GM12878 (cell line): ENCODE data around the gene VPS39. TPM values are rescaled to one million over a fixed set of nuclear protein-coding genes. Genes with fewer than 3 reads are reported as not detected.

Experiments
- ATAC-seq: fragments of 200-7000 bp; cut with Tn5 transposase; 3 replicates; pipeline ENCODE4 v1.9.1; 2020; ENCODE audit warnings: mild to moderate bottlenecking, moderate library complexity
- BruUV-seq: library from RNA; stranded (reverse); fragments of 400-500 nt; replicated peaks from 2 replicates; lab custom pipeline; 2021; lab: Mats Ljungman, UMichigan
- CTCF ChIA-PET: fragments of 300-600 bp; sonication (Branson Sonifier 250); formaldehyde crosslinking; extraction: SDS; loops from one replicate; lab custom pipeline; 2021; ENCODE audit warnings: inconsistent platforms; lab: Yijun Ruan, JAX
- POLR2A ChIA-PET: fragments of 350-600 bp; formaldehyde crosslinking; extraction: SDS; loops from one replicate; lab custom pipeline; 2021; ENCODE audit warnings: inconsistent platforms; lab: Charles Lee
- RAD21 ChIA-PET: fragments of 300-600 bp; sonication (Branson Sonifier 250); formaldehyde crosslinking; loops from one replicate; lab custom pipeline; 2023; ENCODE audit warnings: antibody characterized with exemption; ENCODE audit not compliant: unreplicated experiment; lab: Charles Lee
- SMC1A ChIA-PET: fragments of 300-600 bp; sonication (Branson Sonifier 250); formaldehyde crosslinking; loops from one replicate; lab custom pipeline; 2023; ENCODE audit not compliant: unreplicated experiment, uncharacterized antibody; lab: Charles Lee
- DNase-seq: peaks from one replicate; pipeline ENCODE4 v3.0.0-alpha.2; 2011; ENCODE audit warnings: low read depth, low spot score
- FAIRE-seq: peaks from 3 replicates; lab custom pipeline; 2011; peaks lifted over from hg19 to GRCh38; lab: Jason Lieb, UNC
- H2AFZ ChIP-seq: 2 replicates; pipeline ENCODE4 v1.6.0; 2011; ENCODE audit warnings: low read depth, low read length, control low read depth; ENCODE audit not compliant: control insufficient read depth
- H3K27ac ChIP-seq: 2 replicates; pipeline ENCODE4 v1.5.1; 2011; ENCODE audit warnings: control low read depth; ENCODE audit not compliant: control insufficient read depth, insufficient read depth
- H3K27me3 ChIP-seq, 2 experiments: replicated peaks in 1 of 2; 2 replicates each; pipeline versions ENCODE4 v1.6.0 to v1.6.1; 2011; ENCODE audit warnings: low read length in 1 of 2; ENCODE audit not compliant: control insufficient read depth in 2 of 2, insufficient read depth in 2 of 2
- H3K36me3 ChIP-seq, 2 experiments: 2 replicates each; pipeline ENCODE4 v1.5.1; 2011; ENCODE audit warnings: low read length in 1 of 2; ENCODE audit not compliant: control insufficient read depth in 2 of 2, insufficient read depth in 2 of 2
- H3K4me1 ChIP-seq: 2 replicates; pipeline ENCODE4 v1.6.1; 2011; ENCODE audit warnings: mild to moderate bottlenecking, low read length, moderate library complexity, mixed read lengths; ENCODE audit not compliant: control insufficient read depth, insufficient read depth
- H3K4me2 ChIP-seq: 2 replicates; pipeline ENCODE4 v1.6.0; 2011; ENCODE audit warnings: control low read depth; ENCODE audit not compliant: control insufficient read depth, insufficient read depth
- H3K4me3 ChIP-seq: fragments of 200-600 bp; sonication (generic); 2 replicates; pipeline ENCODE4 v1.5.1; 2016
- H3K79me2 ChIP-seq: 2 replicates; pipeline ENCODE4 v1.6.0; 2011; ENCODE audit warnings: low read length; ENCODE audit not compliant: control insufficient read depth, insufficient read depth
- H3K9ac ChIP-seq: 2 replicates; pipeline ENCODE4 v1.8.0; 2011; ENCODE audit warnings: low read length, control low read depth, mixed read lengths; ENCODE audit not compliant: control insufficient read depth, insufficient read depth
- H3K9me3 ChIP-seq: replicated peaks from 3 replicates; pipeline ENCODE4 v1.5.1; 2011; ENCODE audit warnings: mild to moderate bottlenecking, low read length; ENCODE audit not compliant: control insufficient read depth, insufficient read depth
- H4K20me1 ChIP-seq: 2 replicates; pipeline ENCODE4 v1.6.0; 2011; ENCODE audit not compliant: control insufficient read depth, insufficient read depth
- ASH2L ChIP-seq: fragments of 300-600, 200-600 bp; sonication (generic); IDR thresholded peaks from 2 replicates; pipeline ENCODE4 v1.6.1; 2017; ENCODE audit warnings: low read depth, mild to moderate bottlenecking, borderline replicate concordance
- BCL11A ChIP-seq: IDR thresholded peaks from 2 replicates; pipeline ENCODE4 v1.6.1; 2011; ENCODE audit warnings: low read depth, low read length
- BCL3 ChIP-seq: IDR thresholded peaks from 2 replicates; pipeline ENCODE4 v1.6.1; 2011; ENCODE audit warnings: borderline replicate concordance, low read depth, mild to moderate bottlenecking, moderate library complexity, low read length; ENCODE audit not compliant: insufficient read depth, poor library complexity, severe bottlenecking
- BHLHE40 ChIP-seq, 2 experiments: fragments of 450-650 bp in 1 of 2; IDR thresholded peaks; 2 replicates each; pipeline ENCODE4 v1.6.1; 2011 to 2017; ENCODE audit warnings: low read depth in 2 of 2, borderline replicate concordance in 1 of 2, improper control_type of control experiment in 1 of 2, low read length in 1 of 2, mild to moderate bottlenecking in 1 of 2
- BRCA1 ChIP-seq: IDR thresholded peaks from 2 replicates; pipeline ENCODE4 v1.6.1; 2011; ENCODE audit warnings: low read depth, low read length, improper control_type of control experiment
- CHD1 ChIP-seq: IDR thresholded peaks from 2 replicates; pipeline ENCODE4 v1.6.1; 2012; ENCODE audit warnings: low read depth, low read length, improper control_type of control experiment
- CHD2 ChIP-seq: IDR thresholded peaks from 2 replicates; pipeline ENCODE4 v1.6.1; 2011; ENCODE audit warnings: low read depth, low read length, improper control_type of control experiment, borderline replicate concordance
- CTCF ChIP-seq, 3 experiments: IDR thresholded peaks in 2 of 3; conservative IDR thresholded peaks in 1 of 3; 2 replicates each; pipeline ENCODE4 v1.5.1; 2011; ENCODE audit warnings: low read depth in 3 of 3, low read length in 3 of 3, mild to moderate bottlenecking in 3 of 3, control low read depth in 2 of 3, moderate library complexity in 2 of 3, inconsistent platforms in 1 of 3, mixed read lengths in 1 of 3; ENCODE audit not compliant: control insufficient read depth in 2 of 3, insufficient read depth in 1 of 3; ENCODE audit errors: extremely low read depth in 1 of 3
- FOXK2 ChIP-seq: fragments of 450-650 bp; IDR thresholded peaks from 2 replicates; pipeline ENCODE4 v1.6.1; 2017; ENCODE audit warnings: mild to moderate bottlenecking, moderate library complexity
- GABPA ChIP-seq: IDR thresholded peaks from 2 replicates; pipeline ENCODE4 v1.6.1; 2014; ENCODE audit warnings: antibody characterized with exemption, low read depth, mild to moderate bottlenecking, inconsistent platforms
- IKZF1 ChIP-seq: fragments of 450-650 bp; conservative IDR thresholded peaks from 2 replicates; pipeline ENCODE4 v1.6.1; 2017; ENCODE audit warnings: antibody characterized with exemption, mild to moderate bottlenecking
- KAT2A ChIP-seq: conservative IDR thresholded peaks from 2 replicates; pipeline ENCODE4 v1.6.1; 2011; ENCODE audit warnings: low read depth, low read length; ENCODE audit not compliant: control insufficient read depth
- POU2F2 ChIP-seq: IDR thresholded peaks from 3 replicates; pipeline ENCODE4 v1.6.1; 2011; ENCODE audit warnings: low read depth, mild to moderate bottlenecking, low read length, borderline replicate concordance
- RB1 ChIP-seq: fragments of 450-650 bp; formaldehyde crosslinking; IDR thresholded peaks from 2 replicates; pipeline ENCODE4 v1.6.1; 2017; ENCODE audit warnings: mild to moderate bottlenecking, borderline replicate concordance
- SIN3A ChIP-seq: IDR thresholded peaks from 2 replicates; pipeline ENCODE4 v1.6.1; 2012; ENCODE audit warnings: low read depth, low read length, improper control_type of control experiment
- SMAD5 ChIP-seq: IDR thresholded peaks from 2 replicates; pipeline ENCODE4 v1.6.1; 2016; ENCODE audit warnings: antibody characterized with exemption, low read depth
- TBL1XR1 ChIP-seq: IDR thresholded peaks from 2 replicates; pipeline ENCODE4 v1.6.1; 2012; ENCODE audit warnings: low read depth, low read length, improper control_type of control experiment
- TCF3 ChIP-seq: IDR thresholded peaks from 2 replicates; pipeline ENCODE4 v1.6.1; 2012; ENCODE audit warnings: low read depth, mild to moderate bottlenecking, low read length, borderline replicate concordance; ENCODE audit not compliant: insufficient read depth
- WGBS: methylation state at CpG from one replicate; pipeline ENCODE4 v1.1.6; 2016; ENCODE audit warnings: low lambda C conversion rate; ENCODE audit not compliant: insufficient replicate concordance, insufficient coverage; ENCODE audit errors: missing lambda C conversion rate; 5-methylcytosine and 5-hydroxymethylcytosine counted together
- in situ Hi-C: fragments of 300-500 bp; cut with MboI; formaldehyde crosslinking; loops from 9 replicates; pipeline ENCODE4 v1.14.3; 2018; ENCODE audit warnings: mixed read lengths
- intact Hi-C: fragments of 100-400 bp; cut with micrococcal nuclease; formaldehyde crosslinking; loops from one replicate; pipeline ENCODE4 v1.14.2; 2022; ENCODE audit not compliant: unreplicated experiment
- polyA plus RNA-seq, 11 experiments: library from polyadenylated mRNA; depleted of rRNA in 4 of 11; unstranded in 6 of 11; stranded (reverse) in 5 of 11; fragments of >200 nt; fragmentation: Nextera tagmentation in 4 of 11; fragmentation: Illumina TruSeq in 1 of 11; extraction: Ambion mirVana in 4 of 11; extraction: Trizol in 1 of 11; gene quantifications; 1 replicate in 1 of 11; 2 replicates in 10 of 11; pipeline versions ENCODE4 v1.2.1 to v1.2.3, GENCODE V29; 2011 to 2016; ENCODE audit warnings: inconsistent platforms in 2 of 11, missing spikeins in 2 of 11, low read depth in 1 of 11
- total RNA-seq, 4 experiments: library from RNA; depleted of rRNA in 3 of 4; stranded (reverse); fragments of >200 nt in 3 of 4; fragmentation: Illumina TruSeq in 1 of 4; extraction: Trizol in 1 of 4; gene quantifications; 2 replicates each; pipeline versions ENCODE4 v1.2.1 to v1.2.3, GENCODE V29; 2013 to 2021
- TF ChIP-seq, protein P1 (sequence below): IDR thresholded peaks from 2 replicates; pipeline ENCODE4 v1.6.1; 2012; ENCODE audit warnings: low read depth, low read length, improper control_type of control experiment

Gene VPS39
- total and polyA plus RNA-seq, 10 of the 15 experiments (the other 5 are each of a cell fraction or from before 2014, with no cell fraction given): 4.9 to 50.0 (median 36.2) TPM

DNA sequence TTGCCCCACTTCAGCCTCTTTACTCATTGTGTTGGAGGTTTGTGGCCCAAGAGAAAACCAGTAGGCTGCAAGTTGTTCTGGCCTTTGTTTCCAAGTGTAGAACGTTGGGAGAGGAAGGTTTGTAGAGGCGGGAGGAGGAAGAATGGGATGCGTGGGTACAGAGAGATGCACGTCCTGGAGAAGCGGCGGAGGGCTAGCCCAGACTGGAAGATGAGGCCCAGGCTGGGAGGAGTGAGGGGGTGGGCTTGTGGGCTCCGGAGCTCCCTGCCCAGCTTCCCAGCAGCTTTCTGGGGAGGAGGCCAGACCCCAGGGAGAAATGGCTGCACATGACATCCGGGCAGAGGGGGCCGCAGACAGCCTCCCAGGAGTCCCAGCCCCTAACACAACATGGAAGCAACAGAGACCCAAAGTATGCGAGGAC lies 57.0 kb downstream of the VPS39 start (continued):
- TF ChIP-seq SMAD5: no peak
- no peak for TF ChIP-seq BCL11A

- Histone ChIP-seq H3K9ac (no peak overlapping the region), H2AFZ (no peak overlapping the region), H3K4me2 (no peak overlapping the region), H3K27ac (no peak overlapping the region), H3K36me3 (no peaks in the 10 kb centered on the region), H3K79me2 (no peaks in the 10 kb centered on the region), H3K9me3 (no peaks in the 10 kb centered on the region), H4K20me1 (no peaks in the 10 kb centered on the region), H3K27me3 (no peaks in the 10 kb centered on the region), H3K4me3 (no peak overlapping the region), H3K4me1 (no peaks in the 10 kb centered on the region)
- intact Hi-C loops (no loop called here), in situ Hi-C loops (no loop called here)
- BruUV-seq: no TSS peak
- CTCF ChIA-PET: interaction anchor here (0.9 to 2.0 kb wide), 2 partner anchors 11 to 13 kb away, joined by 4 to 6 read pairs; no protein-coding TSS in a partner anchor
- SMC1A ChIA-PET: no interaction called here
- POLR2A ChIA-PET: no interaction called here
- RAD21 ChIA-PET: no interaction called here
- FAIRE-seq (no peak), DNase-seq (no peak), ATAC-seq (no peak)
- 52% methylated on average over 17 of the region's 17 CpGs for WGBS
- no peak for TF ChIP-seq IKZF1
- no peak for TF ChIP-seq FOXK2
- TF ChIP-seq TCF3: no peak
- no peak for TF ChIP-seq GABPA
- no peak for TF ChIP-seq KAT2A
- TF ChIP-seq, protein P1, sequence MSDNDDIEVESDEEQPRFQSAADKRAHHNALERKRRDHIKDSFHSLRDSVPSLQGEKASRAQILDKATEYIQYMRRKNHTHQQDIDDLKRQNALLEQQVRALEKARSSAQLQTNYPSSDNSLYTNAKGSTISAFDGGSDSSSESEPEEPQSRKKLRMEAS: no peak
- TF ChIP-seq BHLHE40 (IDR thresholded peaks at IDR 0.05; ENCODE audit: borderline replicate concordance in 1 of 2, low read depth in 2 of 2, low read length in 1 of 2): no peak
- TF ChIP-seq CTCF (IDR thresholded peaks at IDR 0.05 in 2 of 3, conservative IDR thresholded peaks at IDR 0.05 in 1 of 3; ENCODE audit: control insufficient read depth in 2 of 3, extremely low read depth in 1 of 3, insufficient read depth in 1 of 3, low read depth in 3 of 3, low read length in 3 of 3): no peak
- no peak for TF ChIP-seq BCL3
- no peak for TF ChIP-seq BRCA1
- no peak for TF ChIP-seq TBL1XR1
- TF ChIP-seq POU2F2: no peak
- no peak for TF ChIP-seq ASH2L
- TF ChIP-seq CHD2: no peak
- no peak for TF ChIP-seq RB1
- TF ChIP-seq CHD1: no peak
- no peak for TF ChIP-seq SIN3A
These were observed 57.7 kb downstream of the VPS39 start for GRCh38 chr15:42150219-42150970.
